ENCODE data around the gene PCBD2. TPM values are rescaled to one million over a fixed set of nuclear protein-coding genes. Genes with fewer than 3 reads are reported as not detected.
"Not testable (repeated sequence)": the region's sequence is repeated elsewhere in the genome, so short reads cannot be mapped to it uniquely, and the experiment has no call there.

PCBD2 gene
- total RNA-seq, 1 donor from 2014 or later: 8.5 TPM

- peak; percentile 81 for TF ChIP-seq CTCF (IDR thresholded peaks at IDR 0.05)
- Mint-ChIP-seq H3K9me3 (ENCODE audit: unreplicated experiment) (no peaks in the 10 kb centered on the region), H3K27ac (ENCODE audit: unreplicated experiment) (peak overlapping the region; percentile 97), H3K27me3 (ENCODE audit: unreplicated experiment) (no peaks in the 10 kb centered on the region), H3K36me3 (ENCODE audit: unreplicated experiment) (no peaks in the 10 kb centered on the region), H3K4me1 (ENCODE audit: unreplicated experiment) (peaks cover 10% of the 10 kb centered on the region), H3K4me3 (ENCODE audit: unreplicated experiment) (peak overlapping the region; percentile 93)
- DNase-seq (ENCODE audit: extremely low spot score, unreplicated experiment): peak; percentile 86
These were observed 490 bp downstream of the PCBD2 start for GRCh38 chr5:134905246-134905996.

GRCh38 chr5:134906811-134907210, 1.9 kb downstream of the PCBD2 start:
- Mint-ChIP-seq H3K36me3 (ENCODE audit: unreplicated experiment) (no peaks in the 10 kb centered on the region), H3K9me3 (ENCODE audit: unreplicated experiment) (no peaks in the 10 kb centered on the region), H3K27ac (ENCODE audit: unreplicated experiment) (peak overlapping the region; percentile 97), H3K27me3 (ENCODE audit: unreplicated experiment) (no peaks in the 10 kb centered on the region), H3K4me3 (ENCODE audit: unreplicated experiment) (no peak overlapping the region), H3K4me1 (ENCODE audit: unreplicated experiment) (peaks cover 10% of the 10 kb centered on the region)
- no peak for DNase-seq (ENCODE audit: extremely low spot score, unreplicated experiment)
- TF ChIP-seq CTCF (IDR thresholded peaks at IDR 0.05): no peak

GRCh38 chr5:134910752-134911151, 5.8 kb downstream of the PCBD2 start:
- not testable (repeated sequence) for H3K4me1 Mint-ChIP-seq (ENCODE audit: unreplicated experiment); DNase-seq (ENCODE audit: extremely low spot score, unreplicated experiment); H3K36me3 Mint-ChIP-seq (ENCODE audit: unreplicated experiment); H3K27ac Mint-ChIP-seq (ENCODE audit: unreplicated experiment); H3K27me3 Mint-ChIP-seq (ENCODE audit: unreplicated experiment); H3K4me3 Mint-ChIP-seq (ENCODE audit: unreplicated experiment); H3K9me3 Mint-ChIP-seq (ENCODE audit: unreplicated experiment)

GRCh38 chr5:134911285-134912206, 6.6 kb downstream of the PCBD2 start:
- DNase-seq (ENCODE audit: extremely low spot score, unreplicated experiment): no peak
- Mint-ChIP-seq H3K27me3 (ENCODE audit: unreplicated experiment) (no peaks in the 10 kb centered on the region), H3K9me3 (ENCODE audit: unreplicated experiment) (no peaks in the 10 kb centered on the region), H3K36me3 (ENCODE audit: unreplicated experiment) (no peaks in the 10 kb centered on the region), H3K4me3 (ENCODE audit: unreplicated experiment) (no peak overlapping the region), H3K27ac (ENCODE audit: unreplicated experiment) (no peak overlapping the region), H3K4me1 (ENCODE audit: unreplicated experiment) (peaks cover under 1% of the 10 kb centered on the region)
- no peak for TF ChIP-seq CTCF (IDR thresholded peaks at IDR 0.05)

- DNase-seq (ENCODE audit: extremely low spot score, unreplicated experiment): no peak
- no peak for TF ChIP-seq CTCF (IDR thresholded peaks at IDR 0.05)
- H3K27ac Mint-ChIP-seq (ENCODE audit: unreplicated experiment): no peak overlapping the region
- H3K27me3 Mint-ChIP-seq (ENCODE audit: unreplicated experiment): no peaks in the 10 kb centered on the region
- no peak overlapping the region for H3K4me3 Mint-ChIP-seq (ENCODE audit: unreplicated experiment)
- peaks cover 11% of the 10 kb centered on the region for H3K36me3 Mint-ChIP-seq (ENCODE audit: unreplicated experiment)
- no peaks in the 10 kb centered on the region for H3K4me1 Mint-ChIP-seq (ENCODE audit: unreplicated experiment)
- H3K9me3 Mint-ChIP-seq (ENCODE audit: unreplicated experiment): no peaks in the 10 kb centered on the region
These were observed 8.3 kb downstream of the PCBD2 start for GRCh38 chr5:134913254-134913653.
